Lower leg skin (tissue), 4 donors: ENCODE results near the gene FZD2. TPM values are rescaled to one million over a fixed set of nuclear protein-coding genes. Genes with fewer than 3 reads are reported as not detected.
"Not testable (repeated sequence)": the region's sequence is repeated elsewhere in the genome, so short reads cannot be mapped to it uniquely, and the experiment has no call there.

Source experiments
- DNase-seq, 2 donors: peaks; one replicate each; pipeline ENCODE4 v3.0.0-alpha.2; 2019; ENCODE audit warnings: low spot score in 2 of 2
- H3K4me3 ChIP-seq: fragments of 200-600 bp; sonication (generic); 2 replicates; pipeline ENCODE4 v1.5.1; 2017; ENCODE audit warnings: mild to moderate bottlenecking, low read depth; ENCODE audit not compliant: poor library complexity, severe bottlenecking
- CTCF ChIP-seq, 3 donors: fragments of 450-650 bp; IDR thresholded peaks; one replicate each; pipeline ENCODE4 v1.5.1; 2016; ENCODE audit warnings: antibody characterized with exemption in 3 of 3, mild to moderate bottlenecking in 3 of 3, moderate library complexity in 2 of 3
- POLR2A ChIP-seq, 2 donors: fragments of 450-650 bp; IDR thresholded peaks; one replicate each; pipeline ENCODE4 v1.6.1; 2016 to 2017; ENCODE audit warnings: antibody characterized with exemption in 2 of 2, mild to moderate bottlenecking in 1 of 2, moderate library complexity in 1 of 2
- WGBS, 2 donors: methylation state at CpG; one replicate each; pipeline ENCODE4 v1.1.5; 2018; 5-methylcytosine and 5-hydroxymethylcytosine counted together
- intact Hi-C: fragments of 100-400 bp; cut with DNase I; formaldehyde crosslinking; loops from one replicate; pipeline ENCODE4 v1.15.0; 2023; ENCODE audit warnings: low total_unique reads
- total RNA-seq, 4 donors: library from RNA; depleted of rRNA; stranded (reverse); fragments of >200 nt; gene quantifications; one replicate each; pipeline ENCODE4 v1.1.0, GENCODE V29; 2016

FZD2 gene
- total RNA-seq, 4 donors from 2014 or later, result 0.49 to 1.8 (median 0.89) TPM

GRCh38 chr17:44536090-44536953 lies 21.0 kb upstream of the FZD2 start:
- TF ChIP-seq POLR2A (IDR thresholded peaks at IDR 0.05), result no peak
- TF ChIP-seq CTCF (IDR thresholded peaks at IDR 0.05), result no peak
- 61 to 68% methylated on average over 12 of the region's 12 CpGs for WGBS, 2 donors
- no peak overlapping the region for H3K4me3 ChIP-seq
- intact Hi-C loops, result no loop called here
- no peak for DNase-seq

GRCh38 chr17:44537922-44538321 lies 19.4 kb upstream of the FZD2 start:
- 97 to 100% methylated on average over 3 of the region's 3 CpGs for WGBS, 2 donors
- intact Hi-C loops, H3K4me3 ChIP-seq, DNase-seq: not testable (repeated sequence)

- intact Hi-C loops, result no loop called here
- H3K4me3 ChIP-seq, result no peak overlapping the region
- WGBS, 2 donors, result 51 to 68% methylated on average over 15 of the region's 15 CpGs
- DNase-seq, result no peak
- TF ChIP-seq POLR2A (IDR thresholded peaks at IDR 0.05) (no peak), CTCF (IDR thresholded peaks at IDR 0.05) (no peak)
Observed at GRCh38 chr17:44539673-44540072, 17.6 kb upstream of the FZD2 start.

GRCh38 chr17:44540246-44541084 lies 16.8 kb upstream of the FZD2 start:
- TF ChIP-seq POLR2A (IDR thresholded peaks at IDR 0.05) (no peak), CTCF (IDR thresholded peaks at IDR 0.05) (no peak)
- intact Hi-C loops, result no loop called here

GRCh38 chr17:44541884-44542581 lies 15.3 kb upstream of the FZD2 start:
- no peak for DNase-seq
- H3K4me3 ChIP-seq, result no peak overlapping the region
- no peak for TF ChIP-seq CTCF (IDR thresholded peaks at IDR 0.05)
- WGBS, 2 donors, result 58 to 63% methylated on average over 8 of the region's 8 CpGs
- intact Hi-C loops, result no loop called here

More at GRCh38 chr17:44540246-44541084, 16.8 kb upstream of the FZD2 start:
- 84 to 89% methylated on average over 11 of the region's 11 CpGs for WGBS, 2 donors
- DNase-seq, result no peak
- no peak overlapping the region for H3K4me3 ChIP-seq
